Anterior cingulate cortex (tissue), 58 donors: ENCODE measurements around the gene ADCY10.
"Not testable (repeated sequence)": the region's sequence is repeated elsewhere in the genome, so short reads cannot be mapped to it uniquely, and the experiment has no call there.

Source experiments
- DNase-seq, 58 donors: peaks; one replicate each; lab custom pipeline; 2025; lab: John Stamatoyannopoulos, UW

The ADCY10 gene

GRCh38 chr1:167898578-167899222 lies 15.2 kb downstream of the ADCY10 start:
- no peak for DNase-seq

DNA sequence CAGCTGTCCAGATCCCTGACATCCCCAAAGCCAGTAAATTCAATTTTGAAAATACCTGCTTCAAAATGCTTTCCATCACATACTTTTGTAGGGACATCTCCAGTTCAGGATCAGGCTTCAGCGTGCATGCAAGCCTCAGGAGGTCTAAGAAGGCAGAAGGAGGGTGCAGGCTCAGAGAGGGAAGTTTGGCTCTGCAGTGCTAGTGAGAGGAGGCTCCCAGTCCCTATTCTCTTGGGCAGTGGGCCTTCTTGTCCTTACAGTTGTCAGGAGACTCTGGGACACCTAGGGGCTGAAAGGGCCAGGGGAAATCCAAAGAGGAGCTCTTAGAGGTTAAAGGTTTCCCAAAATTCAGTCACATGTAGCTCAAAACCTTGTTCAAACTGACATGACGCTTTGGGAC lies 20.1 kb downstream of the ADCY10 start:
- DNase-seq, result no peak

DNA sequence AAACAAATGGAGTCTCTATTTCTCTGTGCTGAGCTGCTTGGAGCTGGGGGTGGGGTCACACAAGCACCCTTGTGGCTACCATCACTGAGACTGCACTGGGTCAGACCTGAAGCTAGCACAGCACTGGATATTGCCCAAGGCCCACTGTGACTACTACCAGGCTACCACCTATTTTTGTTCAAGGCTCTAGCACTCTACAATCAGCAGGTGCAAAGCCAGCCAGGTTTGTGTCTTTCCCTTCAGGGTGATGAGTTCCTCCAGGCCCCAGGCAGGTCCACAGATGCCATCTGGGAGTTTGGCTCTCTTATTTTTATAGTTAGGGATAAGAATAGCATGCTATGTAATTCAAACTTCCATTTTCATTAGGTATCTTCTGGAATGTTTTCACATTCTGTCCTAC lies 23.5 kb downstream of the ADCY10 start:
- DNase-seq, result no peak

GRCh38 chr1:167887187-167887586 lies 26.7 kb downstream of the ADCY10 start:
- not testable (repeated sequence) for DNase-seq

DNA sequence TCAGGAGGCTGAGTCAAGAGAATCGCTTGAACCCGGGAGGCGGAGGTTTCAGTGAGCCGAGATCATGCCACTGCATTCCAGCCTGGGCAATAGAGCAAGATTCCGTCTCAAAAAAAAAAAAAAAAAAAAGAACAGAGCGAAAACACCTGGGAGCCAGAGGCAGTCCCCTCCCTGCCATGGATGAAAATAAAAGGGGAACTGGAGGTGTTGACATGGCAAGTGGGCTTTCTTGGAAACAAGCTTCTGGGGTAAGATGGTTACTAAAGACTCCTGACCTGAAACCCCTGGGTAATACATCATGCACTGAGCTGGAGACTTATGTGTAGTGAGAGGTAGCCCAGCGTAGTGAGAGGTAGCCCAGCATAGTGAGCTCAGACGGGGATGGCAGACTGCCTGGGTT lies 31.6 kb downstream of the ADCY10 start:
- DNase-seq, result no peak

DNA sequence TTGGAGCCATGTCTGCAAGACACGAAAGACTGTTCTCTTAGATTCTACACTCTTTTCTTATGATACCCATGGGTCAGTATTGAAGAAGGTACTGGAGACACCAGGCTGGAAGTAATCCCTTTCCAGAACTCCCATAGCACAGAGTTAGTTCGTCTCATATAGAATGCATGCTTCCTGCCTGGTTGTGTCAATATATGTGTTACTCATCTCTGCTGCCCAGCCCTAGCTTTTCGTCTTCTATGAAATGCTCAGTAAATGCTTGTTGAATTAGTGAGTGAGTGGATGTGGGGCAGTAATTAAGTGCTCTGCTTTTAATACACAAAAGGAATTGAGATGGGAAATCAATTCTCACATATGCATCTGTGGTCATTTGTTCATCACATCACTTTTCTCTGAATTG lies 32.1 kb downstream of the ADCY10 start:
- DNase-seq, result no peak

DNA sequence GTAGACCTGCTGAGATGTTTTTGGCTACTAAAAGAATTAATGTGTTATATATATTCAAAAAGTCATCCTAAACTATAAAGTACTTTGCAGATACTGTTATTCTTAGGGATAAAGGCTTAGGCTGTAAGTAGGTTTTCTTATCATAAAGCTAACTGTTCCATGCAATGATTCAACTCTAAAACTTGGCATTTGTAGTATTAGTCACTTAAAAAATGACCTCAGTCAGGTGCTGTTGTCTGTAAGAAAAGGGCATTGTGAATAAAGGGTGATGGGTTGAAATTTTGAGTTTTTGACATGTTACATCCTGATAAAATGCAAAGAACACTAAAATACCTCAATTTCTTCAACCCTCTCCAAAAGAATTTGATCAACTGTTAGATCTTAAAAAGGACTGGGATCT lies 32.9 kb downstream of the ADCY10 start:
- no peak for DNase-seq

GRCh38 chr1:167880580-167881021 lies 33.3 kb downstream of the ADCY10 start:
- no peak for DNase-seq

DNA sequence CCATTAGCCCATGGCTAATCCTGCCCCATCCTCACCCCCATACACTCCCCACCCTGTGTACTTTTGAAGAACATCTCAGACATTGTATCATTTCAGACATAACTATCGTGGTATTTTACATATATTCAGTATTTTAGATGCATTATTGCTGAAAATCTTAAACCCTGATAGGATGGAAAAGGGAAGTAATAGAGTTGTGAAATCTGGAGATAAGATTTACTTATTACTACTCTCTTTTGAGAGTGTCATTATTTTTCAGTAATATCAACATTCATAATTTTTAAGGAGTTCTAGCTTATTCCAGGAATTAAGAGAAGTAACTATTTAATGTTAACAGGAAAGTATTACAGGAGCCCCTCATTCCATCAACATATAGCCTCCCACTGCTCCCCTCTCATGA lies 34.4 kb downstream of the ADCY10 start:
- no peak for DNase-seq

DNA sequence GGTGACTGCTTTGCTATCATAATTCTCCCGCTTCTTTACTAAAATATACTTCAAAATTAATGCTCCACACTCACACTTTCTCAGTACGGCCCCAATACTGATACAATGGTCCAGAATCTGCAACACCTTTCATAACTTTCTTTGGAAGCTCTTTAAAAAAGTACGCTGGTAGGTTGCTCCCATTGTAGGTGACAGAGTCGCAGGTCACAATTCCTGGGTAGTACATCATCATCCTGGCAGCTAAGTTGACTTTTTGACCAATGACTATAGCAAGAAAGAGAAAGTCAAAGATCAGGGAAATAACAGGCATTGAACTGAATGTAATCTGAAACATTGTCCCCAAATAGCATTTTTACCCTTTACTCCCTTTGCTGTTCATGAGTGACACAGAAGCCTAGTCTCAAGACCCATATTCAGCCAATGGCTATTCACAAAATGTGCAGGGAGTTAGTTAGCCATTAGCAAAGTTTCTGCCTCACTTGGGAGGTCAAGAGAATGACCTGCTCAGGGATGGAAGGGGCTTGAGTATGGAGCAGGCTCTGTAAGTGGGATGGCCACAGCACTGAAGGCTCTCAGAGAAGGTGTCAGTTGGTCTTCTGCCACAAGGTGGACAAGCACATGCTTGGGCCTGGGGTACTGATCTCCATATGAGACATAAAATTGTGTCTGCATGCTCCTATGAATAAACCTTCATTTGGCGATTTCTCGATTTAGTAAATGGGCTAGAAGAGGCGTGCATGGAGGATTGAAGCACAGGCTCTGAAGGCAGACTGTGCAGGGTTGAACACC lies 35.4 kb downstream of the ADCY10 start:
- no peak for DNase-seq

DNA sequence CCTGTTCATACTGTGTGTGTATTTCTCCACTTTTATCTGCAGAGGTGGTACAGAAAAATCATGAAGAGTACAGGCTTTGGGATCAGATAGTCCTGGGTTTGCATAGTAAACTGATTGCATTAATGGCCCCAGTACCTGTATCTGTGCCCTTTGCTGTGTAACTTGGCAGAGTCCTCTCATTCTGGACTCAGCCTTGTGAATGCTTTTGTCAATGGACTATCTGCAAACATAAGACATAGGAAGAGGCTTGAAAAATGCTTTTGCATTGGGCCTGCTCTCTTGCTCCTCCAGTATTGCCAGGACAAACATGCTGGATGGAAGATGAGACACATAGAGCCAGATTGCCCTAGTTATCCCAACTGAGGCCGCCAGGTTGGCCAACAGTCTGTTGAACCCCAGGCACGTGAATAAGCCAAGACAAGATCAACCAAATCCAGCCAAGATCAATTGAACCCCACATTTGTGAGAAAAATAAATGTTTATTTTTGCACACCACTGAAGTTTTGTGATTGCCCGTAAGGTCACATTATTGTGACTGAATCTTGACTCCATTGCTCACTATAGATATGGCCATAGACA lies 37.2 kb downstream of the ADCY10 start:
- no peak for DNase-seq

DNA sequence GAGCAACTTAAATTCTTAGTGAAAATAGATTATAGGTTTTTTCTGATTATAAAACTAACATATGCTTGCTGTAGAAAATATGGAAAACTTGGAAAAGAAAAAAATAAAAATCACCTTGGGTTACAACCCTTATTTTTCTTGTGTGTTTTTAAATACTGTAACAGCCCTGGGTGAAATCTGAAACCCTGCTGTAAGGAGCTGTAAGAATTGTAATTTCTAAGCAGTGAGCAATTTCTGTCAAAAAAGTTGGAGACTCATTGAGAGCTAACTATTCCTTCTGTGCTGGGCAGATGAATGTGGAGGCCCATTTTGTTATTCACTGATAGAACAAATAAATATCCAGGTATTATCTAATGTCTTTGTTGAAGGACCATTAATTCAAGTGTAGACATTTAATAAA lies 42.6 kb downstream of the ADCY10 start:
- DNase-seq, result no peak

GRCh38 chr1:167869157-167870001 lies 44.6 kb downstream of the ADCY10 start:
- not testable (repeated sequence) for DNase-seq

DNA sequence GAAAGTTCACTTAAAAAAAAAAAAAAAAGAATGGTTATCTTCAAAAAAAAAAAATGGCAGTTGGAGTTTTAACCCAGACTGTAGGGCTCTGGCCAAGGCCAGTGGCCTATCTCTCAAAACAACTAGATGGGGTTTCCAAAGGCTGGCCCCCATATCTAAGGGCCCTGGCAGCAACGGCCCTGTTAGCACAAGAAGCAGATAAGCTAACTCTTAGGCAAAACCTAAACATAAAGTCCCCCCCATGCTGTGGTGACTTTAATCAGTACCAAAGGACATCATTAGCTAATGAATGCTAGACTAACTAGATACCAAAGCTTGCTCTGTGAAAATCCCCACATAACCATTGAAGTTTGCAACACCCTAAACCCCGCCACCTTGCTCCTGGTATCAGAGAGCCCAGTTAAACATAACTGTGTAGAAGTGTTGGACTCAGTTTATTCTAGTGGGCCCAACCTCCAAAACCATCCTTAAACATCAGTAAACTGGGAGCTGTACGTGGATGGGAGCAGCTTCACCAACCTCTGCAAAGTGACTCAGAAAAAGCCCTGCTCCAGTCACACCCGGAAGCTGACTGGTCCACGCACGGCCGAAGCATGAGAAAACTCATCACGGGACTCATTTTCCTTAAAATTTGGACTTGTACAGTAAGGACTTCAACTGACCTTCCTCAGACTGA lies 47.1 kb downstream of the ADCY10 start:
- DNase-seq, result not testable (repeated sequence)

GRCh38 chr1:167866326-167866725 lies 47.6 kb downstream of the ADCY10 start:
- DNase-seq, result not testable (repeated sequence)

DNA sequence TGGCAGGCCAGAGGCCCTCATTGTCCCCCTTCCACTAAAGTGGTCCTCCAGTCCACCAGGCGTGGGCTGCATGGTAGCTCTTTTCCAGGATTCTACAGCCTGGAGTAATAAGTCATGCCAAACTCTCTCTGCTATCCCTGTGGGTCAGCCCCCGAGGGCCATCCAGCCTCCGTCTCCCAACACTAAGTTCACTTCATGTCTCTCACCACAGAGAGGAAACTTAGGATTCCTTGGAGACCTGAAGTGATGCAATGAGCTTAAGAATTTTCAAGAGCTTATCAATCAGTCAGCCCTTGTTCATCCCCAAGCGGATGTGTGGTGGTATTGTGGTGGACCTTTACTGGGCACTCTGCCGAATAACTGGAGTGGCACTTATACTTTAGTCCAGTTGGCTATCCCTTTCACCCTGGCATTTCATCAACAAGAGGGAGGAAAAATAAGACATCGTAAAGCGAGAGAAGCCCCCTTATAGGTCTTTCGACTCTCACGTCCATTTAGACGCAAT lies 48.1 kb downstream of the ADCY10 start:
- not testable (repeated sequence) for DNase-seq

DNA sequence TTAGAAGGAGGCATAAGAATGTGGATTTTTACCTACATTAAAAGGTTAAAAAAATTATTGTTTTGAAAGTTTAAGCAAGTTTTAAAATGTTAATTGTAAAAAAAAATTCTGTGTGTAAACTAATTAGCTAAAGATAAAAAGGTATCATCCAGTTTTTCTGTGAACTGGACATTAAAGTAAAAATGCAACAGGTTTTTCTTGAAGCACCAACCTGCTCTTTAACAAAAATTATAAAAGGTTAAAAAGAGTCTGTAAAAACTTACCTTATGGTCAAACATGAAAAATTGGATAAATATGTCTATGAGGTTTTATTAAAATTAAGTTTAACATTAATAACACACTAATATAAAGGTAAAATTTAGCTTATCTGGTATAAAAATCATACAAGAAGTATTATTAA lies 48.7 kb downstream of the ADCY10 start:
- not testable (repeated sequence) for DNase-seq

- no peak for DNase-seq
Measured at GRCh38 chr1:167864392-167865032, 49.4 kb downstream of the ADCY10 start.

- no peak for DNase-seq
Measured at GRCh38 chr1:167863921-167864279, 50.0 kb downstream of the ADCY10 start.
